NCI-H2171 (cell line): Measurements from ENCODE around the gene PDE6G.

Source experiments
- DNase-seq: peaks from one replicate; lab custom pipeline; 2025; lab: John Stamatoyannopoulos, UW

PDE6G gene

GRCh38 chr17:81662002-81662401 lies 5.7 kb upstream of the PDE6G start:
- DNase-seq = no peak

GRCh38 chr17:81660441-81660840 lies 4.1 kb upstream of the PDE6G start:
- DNase-seq = no peak

DNA sequence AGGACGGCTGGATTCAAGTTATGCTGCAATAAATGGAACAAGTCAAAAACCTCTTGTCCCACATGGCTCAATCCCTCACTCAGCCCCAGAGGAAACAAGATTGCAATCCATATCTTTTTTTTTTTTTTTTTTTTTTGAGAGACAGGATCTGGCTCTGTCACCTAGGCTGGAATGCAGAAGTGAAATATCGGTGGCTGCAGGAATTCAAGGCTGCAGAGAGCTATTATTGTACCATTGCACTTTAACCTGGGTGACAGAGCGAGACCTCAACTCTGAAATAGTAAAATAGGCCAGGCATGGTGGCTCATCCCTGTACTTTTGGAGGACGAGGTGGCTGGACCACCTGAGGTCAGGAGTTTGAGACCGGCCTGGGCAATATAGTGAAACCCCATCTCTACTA lies 2.7 kb upstream of the PDE6G start:
- no peak for DNase-seq

DNA sequence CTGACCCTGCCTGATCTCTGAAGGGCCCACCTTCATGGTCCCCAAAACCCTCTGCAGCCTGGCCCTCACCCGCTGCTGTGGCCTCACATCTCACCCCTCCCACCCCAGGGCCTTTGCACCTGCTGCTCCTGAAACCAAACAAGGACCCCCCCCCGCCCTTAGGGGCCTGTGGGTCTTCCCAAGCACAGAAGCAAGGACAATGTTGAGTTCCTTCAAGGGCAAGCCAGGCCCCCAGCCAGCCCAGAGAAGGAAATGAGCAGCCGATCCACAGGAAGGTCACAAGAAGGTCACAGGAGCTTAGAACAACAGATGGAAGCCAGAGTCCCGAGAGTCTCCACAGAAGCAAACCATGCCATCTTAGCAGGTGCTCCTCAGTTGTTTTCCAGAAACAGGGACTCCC lies 493 bp upstream of the PDE6G start:
- peak; percentile 30 for DNase-seq

- DNase-seq = no peak
These were observed 794 bp downstream of the PDE6G start for GRCh38 chr17:81655378-81656117.

GRCh38 chr17:81652906-81653771 lies 3.2 kb downstream of the PDE6G start:
- no peak for DNase-seq

DNA sequence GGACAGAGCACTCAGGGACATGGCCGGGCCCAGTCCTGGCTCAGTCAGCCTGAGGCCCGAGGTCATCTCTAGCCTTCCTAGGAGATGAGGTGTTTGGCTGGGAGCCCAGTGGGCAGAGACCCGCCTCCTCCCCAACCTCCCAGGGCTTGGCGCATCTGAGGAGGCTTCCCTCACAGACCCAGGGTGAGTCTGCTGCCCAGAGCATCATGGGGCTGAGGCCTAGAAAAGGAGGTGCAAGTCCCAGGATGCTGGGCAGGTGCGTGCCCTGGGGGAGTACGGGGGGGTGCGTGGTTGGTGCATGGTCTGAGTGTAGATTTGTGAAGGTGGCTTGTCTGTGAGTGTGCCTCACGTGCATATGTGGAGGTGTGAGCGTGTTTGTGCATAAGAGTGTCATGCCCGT lies 4.7 kb downstream of the PDE6G start:
- no peak for DNase-seq

- no peak for DNase-seq
These were observed 5.4 kb downstream of the PDE6G start for GRCh38 chr17:81650951-81651350.

- no peak for DNase-seq
These were observed 7.6 kb downstream of the PDE6G start for GRCh38 chr17:81648707-81649085.

DNA sequence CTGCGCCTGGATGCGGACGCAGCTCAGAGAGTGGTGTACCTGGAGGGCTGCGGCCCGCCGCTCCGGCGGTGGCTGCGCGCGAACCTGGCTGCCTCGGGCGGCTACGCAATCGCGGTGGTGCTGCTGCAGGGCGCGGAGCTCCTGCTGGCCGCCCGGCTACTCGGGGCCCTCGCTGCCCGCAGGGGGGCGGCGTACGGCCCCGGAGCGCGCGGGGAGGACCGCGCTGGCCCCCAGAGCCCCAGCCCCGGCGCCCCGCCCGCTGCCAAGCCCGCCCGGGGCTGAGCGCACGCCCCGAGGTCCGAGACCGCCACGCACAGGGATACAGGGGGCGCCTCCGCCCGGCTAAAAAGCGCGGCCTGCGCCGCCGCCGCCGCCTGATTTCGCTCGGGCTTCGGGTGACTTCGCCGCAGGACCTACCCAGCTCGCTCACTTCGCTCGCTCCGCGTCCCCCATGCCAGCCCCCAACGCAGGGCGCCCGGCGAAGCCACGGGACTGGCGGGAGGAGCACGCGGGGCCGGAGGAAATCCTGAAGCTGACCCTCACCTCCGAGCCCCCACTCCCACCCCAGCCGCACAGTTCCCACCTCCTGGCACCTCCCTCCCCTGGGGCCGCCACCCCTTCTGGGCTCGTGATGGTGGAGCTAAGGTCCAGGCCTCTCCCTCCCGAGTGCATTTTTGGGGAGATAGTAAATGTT lies 8.2 kb downstream of the PDE6G start:
- no peak for DNase-seq

DNA sequence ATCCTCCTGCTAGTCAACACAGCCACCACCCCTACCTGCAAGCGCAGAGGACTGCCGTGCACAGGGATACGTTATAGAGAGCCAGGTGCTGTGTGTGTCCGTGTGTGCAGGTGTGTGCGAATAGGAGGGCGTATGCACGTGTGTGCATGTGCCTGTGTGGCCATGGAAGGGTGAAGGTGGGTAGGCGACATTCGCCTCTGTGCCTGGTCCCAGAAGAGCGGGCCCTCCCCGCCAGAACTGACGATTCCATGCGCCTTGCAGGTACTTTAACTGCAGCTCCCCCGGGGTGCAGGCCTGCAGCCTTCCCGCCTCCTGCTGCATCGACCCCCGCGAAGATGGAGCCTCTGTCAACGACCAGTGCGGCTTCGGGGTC lies 8.7 kb downstream of the PDE6G start:
- DNase-seq = no peak

DNA sequence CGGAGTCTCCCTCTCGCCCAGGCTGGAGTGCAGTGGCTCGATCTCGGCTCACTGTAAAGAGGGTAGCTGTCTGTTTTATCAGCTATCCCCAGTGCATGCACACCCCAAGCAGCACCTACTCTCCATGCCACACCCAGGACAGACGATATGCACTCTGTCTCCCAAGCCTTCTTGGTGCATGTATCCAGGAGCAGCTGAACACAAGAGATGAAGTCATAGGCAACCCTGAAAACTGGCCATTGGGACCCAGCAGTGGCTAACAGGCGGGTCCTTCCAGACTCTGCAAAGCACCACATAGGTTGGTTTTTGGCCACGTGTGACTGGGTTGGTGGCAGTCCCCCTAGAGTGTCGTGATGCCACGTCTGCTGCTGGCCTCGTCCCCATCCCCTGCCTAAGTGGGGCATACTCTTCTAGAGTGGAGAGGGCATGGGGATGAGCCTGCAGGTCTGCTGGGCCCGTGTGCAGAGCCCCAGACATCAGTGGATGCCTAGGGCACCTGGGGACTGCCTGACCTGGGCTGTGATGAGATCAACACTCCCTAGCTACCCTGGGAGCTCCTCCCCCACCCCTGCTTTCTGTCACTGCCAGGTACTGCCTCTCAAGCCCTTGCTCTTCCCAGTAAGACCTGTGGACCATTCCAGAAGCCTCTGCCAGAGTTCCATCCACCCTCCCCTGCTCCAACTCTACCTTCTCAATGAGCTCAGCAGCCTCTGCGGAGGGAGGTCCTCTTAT lies 9.3 kb downstream of the PDE6G start:
- DNase-seq = no peak

GRCh38 chr17:81644976-81645952 lies 11.1 kb downstream of the PDE6G start:
- no peak for DNase-seq

DNA sequence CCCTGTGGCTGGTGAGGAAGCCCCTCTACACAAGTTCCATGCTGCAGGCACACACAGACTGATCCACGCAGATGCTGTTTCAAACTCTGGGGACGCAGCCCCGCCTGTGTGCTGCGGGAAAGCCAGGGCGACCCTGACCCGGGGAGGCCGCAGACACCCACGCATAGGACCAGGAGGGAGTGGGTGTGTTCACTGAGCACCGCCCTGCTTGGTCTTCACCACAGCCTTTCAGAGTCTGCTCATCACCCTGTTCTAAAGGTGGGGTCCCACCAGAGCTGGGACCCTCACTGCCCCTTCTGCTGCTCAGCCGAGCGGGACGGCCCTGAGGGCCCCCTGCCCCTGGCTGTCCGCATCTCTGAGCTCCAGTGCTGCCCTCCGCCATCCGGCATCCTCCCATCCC lies 11.8 kb downstream of the PDE6G start:
- no peak for DNase-seq

GRCh38 chr17:81641825-81642489 lies 14.4 kb downstream of the PDE6G start:
- no peak for DNase-seq

DNA sequence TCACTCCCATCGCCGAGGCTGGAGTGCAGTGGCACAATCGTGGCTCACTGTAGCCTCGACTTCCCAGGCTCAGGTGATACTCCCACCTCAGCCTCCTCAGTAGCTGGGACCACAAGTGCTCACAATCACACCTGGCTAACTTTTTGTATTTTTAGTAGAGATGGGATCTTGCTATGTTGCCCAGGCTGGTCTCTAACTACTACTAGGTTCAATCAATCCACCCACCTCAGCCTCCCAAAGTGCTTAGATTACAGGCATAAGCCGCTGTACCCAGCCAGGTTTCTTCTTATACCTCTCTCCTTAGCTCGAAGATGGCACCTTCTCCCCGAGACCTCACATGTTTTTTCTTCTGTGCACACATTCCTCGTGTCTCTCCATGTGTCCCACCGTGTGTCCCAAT lies 16.3 kb downstream of the PDE6G start:
- no peak for DNase-seq

- DNase-seq = no peak
These were observed 17.7 kb downstream of the PDE6G start for GRCh38 chr17:81638683-81639082.

DNA sequence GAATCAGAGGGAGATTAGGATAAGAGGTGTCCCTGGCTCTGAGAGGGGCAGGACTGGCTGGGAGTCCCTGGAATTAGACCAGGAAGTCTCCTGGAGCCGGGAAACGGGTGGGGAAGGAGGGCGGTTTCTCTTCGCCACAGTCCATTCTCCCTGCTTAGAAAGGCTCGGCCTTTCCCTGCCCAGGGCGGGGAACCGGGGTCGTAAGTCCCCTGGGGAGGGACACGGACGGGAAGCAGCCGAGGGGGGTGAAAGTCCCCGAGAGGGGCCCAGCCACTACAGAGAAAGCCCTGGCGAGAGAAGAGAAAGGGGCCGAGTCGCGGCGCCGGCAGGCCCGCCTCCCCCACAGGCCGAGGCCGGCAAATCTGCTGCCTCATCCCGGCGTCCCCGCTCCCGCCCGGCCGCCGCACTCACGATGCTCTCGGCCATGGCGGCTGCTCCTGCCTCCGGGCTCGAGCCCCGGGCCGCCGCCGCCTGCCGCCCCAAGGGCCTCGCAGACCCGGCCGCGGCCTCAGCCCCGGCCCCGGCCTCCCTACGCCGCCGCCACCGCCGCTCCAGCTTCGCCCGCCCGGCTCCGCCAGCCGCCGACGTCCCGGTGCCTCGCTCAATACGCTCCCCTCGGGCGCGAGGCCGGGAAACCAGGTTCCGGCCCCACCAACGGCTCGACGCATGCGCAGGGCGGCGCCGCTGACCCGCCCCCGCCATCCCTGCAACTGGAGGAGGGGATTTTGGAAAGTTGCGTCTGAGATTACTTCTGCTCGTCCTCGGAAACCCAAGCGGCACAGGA lies 19.6 kb downstream of the PDE6G start, which contains the start of the genes NPLOC4 and TSPAN10:
TSS of gene NPLOC4 (minus strand) at position 608 of the 784 bp plus-strand sequence. CDS start at position 426, 182 bp downstream.
TSS of gene TSPAN10 (plus strand) at position 692 of the 784 bp plus-strand sequence. CDS start 5,217 bp downstream, outside the sequence.
- peak; percentile 78 for DNase-seq

- DNase-seq = no peak
These were observed 20.3 kb downstream of the PDE6G start for GRCh38 chr17:81635973-81636504.
